ENCODE measurements around the gene SENP7. TPM values are rescaled to one million over a fixed set of nuclear protein-coding genes. Genes with fewer than 3 reads are reported as not detected.
"Not testable (repeated sequence)": the region's sequence is repeated elsewhere in the genome, so short reads cannot be mapped to it uniquely, and the experiment has no call there.

SENP7 gene
- total RNA-seq, 4 donors from 2014 or later = 13.2 to 18.3 (median 15.8) TPM

DNA sequence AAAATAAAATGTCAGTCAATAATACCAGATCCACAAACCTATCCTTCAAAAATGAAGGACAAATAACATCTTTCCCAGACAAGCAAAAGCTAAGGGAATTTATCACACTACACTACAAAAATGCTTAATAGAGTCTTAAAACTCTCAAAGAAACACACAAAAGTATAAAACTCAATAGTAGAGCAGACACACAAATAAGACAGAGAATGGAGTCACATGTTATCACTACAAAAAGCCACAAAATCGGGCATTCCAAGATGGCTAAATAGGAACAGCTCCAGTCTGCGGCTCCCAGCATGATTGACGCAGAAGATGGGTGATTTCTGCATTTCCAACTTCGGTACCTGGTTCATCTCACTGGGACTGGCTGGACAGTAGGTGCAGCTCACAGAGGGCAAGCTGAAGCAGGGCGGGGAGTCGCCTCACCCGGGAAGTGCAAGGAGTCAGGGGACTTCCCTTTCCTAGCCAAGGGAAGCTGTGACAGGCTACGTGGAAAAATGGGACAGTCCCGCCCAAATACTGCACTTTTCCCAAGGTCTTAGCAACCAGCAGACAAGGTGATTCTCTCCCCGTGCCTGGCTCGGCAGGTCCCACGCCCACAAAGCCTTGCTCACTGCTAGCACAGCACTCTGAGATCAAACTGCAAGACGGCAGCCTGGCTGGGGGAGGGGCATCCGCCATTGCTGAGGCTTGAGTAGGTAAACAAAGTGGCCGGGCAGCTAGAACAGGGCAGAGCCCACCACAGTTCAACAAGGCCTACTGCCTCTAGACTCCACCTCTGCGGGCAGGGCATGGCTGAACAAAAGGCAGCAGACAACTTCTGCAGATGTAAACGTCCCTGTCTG is 46.3 kb downstream of the SENP7 start:
- 52 to 81% methylated on average over 14 to 17 of the region's 17 CpGs for WGBS, 2 donors
- intact Hi-C loops (cut with DNase I; ENCODE audit: low total_unique reads) = no loop called here
- H3K4me3 ChIP-seq (ENCODE audit: low read depth, poor library complexity, severe bottlenecking) = no peak overlapping the region

GRCh38 chr3:101464235-101464634 is 48.8 kb downstream of the SENP7 start:
- no peak for DNase-seq (ENCODE audit: low spot score in 2 of 2)
- intact Hi-C loops (cut with DNase I; ENCODE audit: low total_unique reads) = no loop called here
- TF ChIP-seq CTCF (IDR thresholded peaks at IDR 0.05) (no peak), POLR2A (IDR thresholded peaks at IDR 0.05) (no peak)
- H3K4me3 ChIP-seq (ENCODE audit: low read depth, poor library complexity, severe bottlenecking) = no peak overlapping the region
- WGBS, 2 donors = 89 to 98% methylated on average over 2 of the region's 2 CpGs

More for the DNA sequence above, 46.3 kb downstream of the SENP7 start:
- no peak for TF ChIP-seq CTCF (IDR thresholded peaks at IDR 0.05)
- DNase-seq (ENCODE audit: low spot score in 2 of 2) = no peak

- H3K4me3 ChIP-seq (ENCODE audit: low read depth, poor library complexity, severe bottlenecking) = no peak overlapping the region
- 86 to 98% methylated on average over 4 of the region's 4 CpGs for whole genome bisulfite sequencing, 2 donors
- DNase-seq (ENCODE audit: low spot score in 2 of 2) = no peak
- TF ChIP-seq CTCF (IDR thresholded peaks at IDR 0.05) = no peak
- TF ChIP-seq POLR2A (IDR thresholded peaks at IDR 0.05) = no peak
- intact Hi-C loops (cut with DNase I; ENCODE audit: low total_unique reads) = no loop called here
Observed at GRCh38 chr3:101461451-101461850, 51.6 kb downstream of the SENP7 start.

DNA sequence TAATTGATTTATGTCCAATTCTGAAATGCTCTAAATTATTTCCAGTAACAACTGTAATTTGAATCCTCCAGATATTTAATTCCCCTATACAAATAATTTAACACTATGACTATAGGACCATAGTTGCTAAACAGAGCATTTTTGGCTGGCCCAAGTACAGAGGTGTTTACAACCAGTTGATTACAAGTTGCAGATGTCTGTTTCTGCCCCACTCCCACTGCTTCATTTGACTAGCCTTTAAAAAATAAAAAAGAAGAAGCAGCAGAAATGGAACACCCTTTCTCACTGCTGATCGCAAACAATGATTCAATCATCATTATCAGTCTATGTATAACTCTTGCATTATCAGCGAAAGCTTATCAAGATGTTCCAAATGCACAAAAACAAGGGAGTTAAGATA is 54.6 kb downstream of the SENP7 start:
- 72 to 81% methylated on average over 2 of the region's 2 CpGs for WGBS, 2 donors
- H3K4me3 ChIP-seq (ENCODE audit: low read depth, poor library complexity, severe bottlenecking) = no peak overlapping the region
- DNase-seq (ENCODE audit: low spot score in 2 of 2) = no peak
- intact Hi-C loops (cut with DNase I; ENCODE audit: low total_unique reads) = no loop called here
- TF ChIP-seq POLR2A (IDR thresholded peaks at IDR 0.05) = no peak
- TF ChIP-seq CTCF (IDR thresholded peaks at IDR 0.05) = no peak

GRCh38 chr3:101454629-101455028 is 58.4 kb downstream of the SENP7 start:
- intact Hi-C loops (cut with DNase I; ENCODE audit: low total_unique reads) = no loop called here
- DNase-seq (ENCODE audit: low spot score in 2 of 2) = no peak
- H3K4me3 ChIP-seq (ENCODE audit: low read depth, poor library complexity, severe bottlenecking) = no peak overlapping the region
- TF ChIP-seq POLR2A (IDR thresholded peaks at IDR 0.05) = no peak
- no peak for TF ChIP-seq CTCF (IDR thresholded peaks at IDR 0.05)

DNA sequence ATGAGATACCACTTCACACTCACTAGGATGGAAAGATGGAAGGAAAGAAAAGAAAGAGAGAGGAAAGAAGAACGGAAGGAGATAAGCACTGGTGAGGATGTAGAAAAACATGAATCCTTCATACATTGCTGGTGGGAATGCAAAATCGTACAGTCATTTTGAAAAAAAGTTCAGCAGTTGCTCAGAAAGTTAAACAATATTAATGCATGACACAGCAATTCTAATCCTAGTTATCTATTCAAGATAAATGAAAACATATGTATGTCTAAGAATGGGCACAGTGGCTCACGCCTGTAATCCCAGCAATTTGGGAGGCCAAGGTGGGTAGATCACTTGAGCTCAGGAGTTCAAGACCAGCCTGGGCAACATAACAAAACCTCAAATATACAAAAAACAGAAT is 59.1 kb downstream of the SENP7 start:
- H3K4me3 ChIP-seq (ENCODE audit: low read depth, poor library complexity, severe bottlenecking) = no peak overlapping the region
- 90 to 91% methylated on average over 3 of the region's 3 CpGs for WGBS, 2 donors
- intact Hi-C loops (cut with DNase I; ENCODE audit: low total_unique reads) = no loop called here
- no peak for TF ChIP-seq POLR2A (IDR thresholded peaks at IDR 0.05)
- TF ChIP-seq CTCF (IDR thresholded peaks at IDR 0.05) = no peak
- no peak for DNase-seq (ENCODE audit: low spot score in 2 of 2)

DNA sequence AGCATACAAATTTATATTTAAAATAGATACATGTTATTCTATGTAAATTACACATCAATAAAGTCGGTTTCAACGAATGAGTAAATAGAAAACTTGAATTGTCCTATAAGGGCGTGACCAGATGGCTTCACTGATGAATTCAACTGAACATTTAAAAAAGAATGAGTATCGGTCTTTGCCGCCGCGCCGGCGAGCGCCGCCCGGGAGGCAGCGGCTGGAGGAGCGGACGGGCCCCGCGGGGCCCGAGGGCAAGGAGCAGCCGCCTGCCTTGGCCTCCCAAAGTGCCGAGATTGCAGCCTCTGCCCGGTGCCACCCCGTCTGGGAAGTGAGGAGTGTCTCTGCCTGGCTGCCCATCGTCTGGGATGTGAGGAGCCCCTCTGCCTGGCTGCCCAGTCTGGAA is 74.4 kb downstream of the SENP7 start:
- 96 to 99% methylated on average over 18 to 21 of the region's 23 CpGs for WGBS, 2 donors
- H3K4me3 ChIP-seq (ENCODE audit: low read depth, poor library complexity, severe bottlenecking); intact Hi-C loops (cut with DNase I; ENCODE audit: low total_unique reads); DNase-seq (ENCODE audit: low spot score in 2 of 2): not testable (repeated sequence)
